Liver (tissue), 9 donors: ENCODE data around the gene ROMO1. TPM values are rescaled to one million over a fixed set of nuclear protein-coding genes. Genes with fewer than 3 reads are reported as not detected.
"Not testable (repeated sequence)": the region's sequence is repeated elsewhere in the genome, so short reads cannot be mapped to it uniquely, and the experiment has no call there.

ENCODE experiments used
- DNase-seq: peaks from one replicate; pipeline ENCODE4 v3.0.0-alpha.2; 2017; ENCODE audit warnings: low spot score
- H3K27ac ChIP-seq, 2 donors: one replicate each; pipeline ENCODE4 v1.7.0; 2013; ENCODE audit warnings: inconsistent platforms in 2 of 2, low read length in 2 of 2, control low read depth in 1 of 2, low read depth in 1 of 2, mild to moderate bottlenecking in 1 of 2
- H3K27me3 ChIP-seq, 4 donors: one replicate each; pipeline versions ENCODE4 v1.6.1 to v1.7.0; 2013; ENCODE audit warnings: low read length in 3 of 4, inconsistent platforms in 1 of 4, mild to moderate bottlenecking in 1 of 4, moderate library complexity in 1 of 4; ENCODE audit not compliant: control insufficient read depth in 4 of 4, insufficient read depth in 4 of 4
- H3K36me3 ChIP-seq, 4 donors: one replicate each; pipeline versions ENCODE4 v1.6.1 to v1.7.0; 2013; ENCODE audit warnings: low read length in 3 of 4, mild to moderate bottlenecking in 3 of 4, low read depth in 1 of 4, moderate library complexity in 1 of 4; ENCODE audit not compliant: control insufficient read depth in 4 of 4, insufficient read depth in 3 of 4
- H3K4me1 ChIP-seq, 4 donors: one replicate each; pipeline versions ENCODE4 v1.6.1 to v1.7.0; 2013; ENCODE audit warnings: low read length in 3 of 4, mild to moderate bottlenecking in 3 of 4, moderate library complexity in 1 of 4; ENCODE audit not compliant: control insufficient read depth in 4 of 4, insufficient read depth in 4 of 4
- H3K4me3 ChIP-seq, 3 donors: one replicate each; pipeline versions ENCODE4 v1.6.1 to v1.7.0; 2013; ENCODE audit warnings: low read length in 3 of 3, control low read depth in 1 of 3, low read depth in 1 of 3, mild to moderate bottlenecking in 1 of 3
- H3K9ac ChIP-seq, 2 donors: one replicate each; pipeline ENCODE4 v1.7.0; 2013; ENCODE audit warnings: low read length in 2 of 2, mild to moderate bottlenecking in 2 of 2, moderate library complexity in 2 of 2, control low read depth in 1 of 2, low read depth in 1 of 2
- H3K9me3 ChIP-seq, 4 donors: one replicate each; pipeline versions ENCODE4 v1.6.1 to v1.7.0; 2013; ENCODE audit warnings: low read length in 3 of 4; ENCODE audit not compliant: control insufficient read depth in 4 of 4
- EGR1 ChIP-seq, 2 donors: IDR thresholded peaks; 2 replicates each; pipeline ENCODE4 v1.6.1; 2016 to 2018; ENCODE audit warnings: antibody characterized with exemption in 2 of 2, low read depth in 2 of 2
- FOXA1 ChIP-seq: IDR thresholded peaks from 2 replicates; pipeline ENCODE4 v1.6.1; 2016; ENCODE audit warnings: antibody characterized with exemption
- FOXA2 ChIP-seq: IDR thresholded peaks from 2 replicates; pipeline ENCODE4 v1.6.1; 2016; ENCODE audit warnings: antibody characterized with exemption
- GABPA ChIP-seq, 2 donors: IDR thresholded peaks in 1 of 2; conservative IDR thresholded peaks in 1 of 2; 2 replicates each; pipeline ENCODE4 v1.6.1; 2016; ENCODE audit warnings: antibody characterized with exemption in 2 of 2, mild to moderate bottlenecking in 1 of 2, moderate library complexity in 1 of 2
- HNF4A ChIP-seq, 2 donors: conservative IDR thresholded peaks; 2 replicates each; pipeline ENCODE4 v1.6.1; 2016; ENCODE audit warnings: antibody characterized with exemption in 2 of 2, mild to moderate bottlenecking in 2 of 2
- HNF4G ChIP-seq: IDR thresholded peaks from 2 replicates; pipeline ENCODE4 v1.6.1; 2016; ENCODE audit warnings: antibody characterized with exemption
- NR2F2 ChIP-seq: IDR thresholded peaks from 2 replicates; pipeline ENCODE4 v1.6.1; 2016; ENCODE audit warnings: antibody characterized with exemption
- RAD21 ChIP-seq, 2 donors: IDR thresholded peaks; 2 replicates each; pipeline ENCODE4 v1.6.1; 2016; ENCODE audit warnings: antibody characterized with exemption in 2 of 2, mild to moderate bottlenecking in 2 of 2
- RXRA ChIP-seq, 2 donors: IDR thresholded peaks; 2 replicates each; pipeline ENCODE4 v1.6.1; 2017 to 2018; ENCODE audit warnings: antibody characterized with exemption in 2 of 2, mild to moderate bottlenecking in 1 of 2
- SP1 ChIP-seq: IDR thresholded peaks from 2 replicates; pipeline ENCODE4 v1.6.1; 2018; ENCODE audit warnings: antibody characterized with exemption, mild to moderate bottlenecking
- TAF1 ChIP-seq: conservative IDR thresholded peaks from 2 replicates; pipeline ENCODE4 v1.6.1; 2016; ENCODE audit warnings: antibody characterized with exemption, mild to moderate bottlenecking
- YY1 ChIP-seq: IDR thresholded peaks from 2 replicates; pipeline ENCODE4 v1.6.1; 2016; ENCODE audit warnings: antibody characterized with exemption, mild to moderate bottlenecking
- WGBS: extraction: QIAGEN DNeasy Blood & Tissue Kit; methylation state at CpG from one replicate; pipeline ENCODE4 v1.1.7; 2013; 5-methylcytosine and 5-hydroxymethylcytosine counted together
- polyA plus RNA-seq, 2 donors: library from polyadenylated mRNA; stranded (reverse) in 1 of 2; unstranded in 1 of 2; fragments of 200-250 nt in 1 of 2; fragments of >200 nt in 1 of 2; fragmentation: Nextera tagmentation in 1 of 2; extraction: Ambion mirVana in 1 of 2; gene quantifications; one replicate each; pipeline versions ENCODE4 v1.2.1 to v1.2.3, GENCODE V29; 2013 to 2015
- total RNA-seq, 2 donors: library from RNA; depleted of rRNA; stranded (reverse); fragments of >200 nt; gene quantifications; one replicate each; pipeline ENCODE4 v1.2.3, GENCODE V29; 2014
- TF ChIP-seq, protein P1 (sequence below): IDR thresholded peaks from 2 replicates; pipeline ENCODE4 v1.6.1; 2016; ENCODE audit warnings: antibody characterized with exemption, mild to moderate bottlenecking
- TF ChIP-seq, protein P2 (sequence below): IDR thresholded peaks from 2 replicates; pipeline ENCODE4 v1.6.1; 2016; ENCODE audit warnings: antibody characterized with exemption
- TF ChIP-seq, protein P3 (sequence below): fragments of 150-350 bp; IDR thresholded peaks from 2 replicates; pipeline ENCODE4 v1.5.1; 2017; ENCODE audit warnings: improper control_type of control experiment, low read depth, low read length; ENCODE audit not compliant: missing input control
- TF ChIP-seq, protein P4 (sequence below): IDR thresholded peaks from 2 replicates; pipeline ENCODE4 v1.6.1; 2016; ENCODE audit warnings: antibody characterized with exemption
- TF ChIP-seq, protein P5 (sequence below): IDR thresholded peaks from 2 replicates; pipeline ENCODE4 v1.6.1; 2016; ENCODE audit warnings: antibody characterized with exemption
- donor health status: healthy.
- donor health status: healthy.
- donor health status: healthy.
- donor health status: healthy.
- donor health status: healthy.

ROMO1 gene
- total and polyA plus RNA-seq, 4 donors = 68.4 to 359 (median 147) TPM

DNA sequence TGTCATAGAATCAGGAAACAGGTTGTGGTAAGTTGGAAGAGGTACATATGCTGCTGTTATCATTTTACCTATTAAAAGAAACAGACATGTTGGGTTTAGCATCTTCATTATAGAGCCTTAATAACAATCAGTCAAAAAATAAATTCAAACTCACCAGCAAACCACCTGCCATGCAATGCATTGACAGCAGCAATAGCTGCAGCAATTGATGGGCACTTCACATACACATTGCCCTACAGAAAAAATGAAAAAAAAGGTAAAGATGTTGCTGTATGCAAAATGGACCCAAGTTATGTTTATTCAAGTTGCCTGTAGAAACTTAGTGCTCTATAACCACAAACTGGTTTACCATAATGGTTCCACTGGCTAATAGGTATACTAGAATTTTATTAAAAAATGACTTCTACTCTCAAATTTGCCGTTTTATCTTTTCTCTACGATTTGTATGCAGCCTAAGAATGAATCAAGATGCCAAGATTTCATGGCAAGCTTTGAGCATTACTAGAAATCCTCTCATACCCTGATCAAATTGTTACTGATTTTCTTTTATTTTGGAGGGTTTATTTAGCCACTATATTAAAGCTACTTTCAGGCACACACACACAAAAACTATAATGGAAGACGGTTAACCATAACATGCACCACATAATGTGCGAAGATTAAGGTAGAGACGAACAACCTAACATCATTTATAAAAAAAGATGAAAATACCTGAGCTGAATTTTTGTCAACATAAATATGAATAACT, 5.5 kb downstream of the ROMO1 start:
- TF ChIP-seq HNF4G (no peak), YY1 (no peak), FOXA2 (no peak), EGR1 (IDR thresholded peaks at IDR 0.05; ENCODE audit: low read depth in 2 of 2) (no peak), RXRA (IDR thresholded peaks at IDR 0.05) (no peak), HNF4A (conservative IDR thresholded peaks at IDR 0.05) (no peak), FOXA1 (no peak), RAD21 (IDR thresholded peaks at IDR 0.05) (no peak), NR2F2 (no peak), TAF1 (no peak), GABPA (IDR thresholded peaks at IDR 0.05 in 1 of 2, conservative IDR thresholded peaks at IDR 0.05 in 1 of 2) (no peak), SP1 (no peak)
- TF ChIP-seq, protein P1, sequence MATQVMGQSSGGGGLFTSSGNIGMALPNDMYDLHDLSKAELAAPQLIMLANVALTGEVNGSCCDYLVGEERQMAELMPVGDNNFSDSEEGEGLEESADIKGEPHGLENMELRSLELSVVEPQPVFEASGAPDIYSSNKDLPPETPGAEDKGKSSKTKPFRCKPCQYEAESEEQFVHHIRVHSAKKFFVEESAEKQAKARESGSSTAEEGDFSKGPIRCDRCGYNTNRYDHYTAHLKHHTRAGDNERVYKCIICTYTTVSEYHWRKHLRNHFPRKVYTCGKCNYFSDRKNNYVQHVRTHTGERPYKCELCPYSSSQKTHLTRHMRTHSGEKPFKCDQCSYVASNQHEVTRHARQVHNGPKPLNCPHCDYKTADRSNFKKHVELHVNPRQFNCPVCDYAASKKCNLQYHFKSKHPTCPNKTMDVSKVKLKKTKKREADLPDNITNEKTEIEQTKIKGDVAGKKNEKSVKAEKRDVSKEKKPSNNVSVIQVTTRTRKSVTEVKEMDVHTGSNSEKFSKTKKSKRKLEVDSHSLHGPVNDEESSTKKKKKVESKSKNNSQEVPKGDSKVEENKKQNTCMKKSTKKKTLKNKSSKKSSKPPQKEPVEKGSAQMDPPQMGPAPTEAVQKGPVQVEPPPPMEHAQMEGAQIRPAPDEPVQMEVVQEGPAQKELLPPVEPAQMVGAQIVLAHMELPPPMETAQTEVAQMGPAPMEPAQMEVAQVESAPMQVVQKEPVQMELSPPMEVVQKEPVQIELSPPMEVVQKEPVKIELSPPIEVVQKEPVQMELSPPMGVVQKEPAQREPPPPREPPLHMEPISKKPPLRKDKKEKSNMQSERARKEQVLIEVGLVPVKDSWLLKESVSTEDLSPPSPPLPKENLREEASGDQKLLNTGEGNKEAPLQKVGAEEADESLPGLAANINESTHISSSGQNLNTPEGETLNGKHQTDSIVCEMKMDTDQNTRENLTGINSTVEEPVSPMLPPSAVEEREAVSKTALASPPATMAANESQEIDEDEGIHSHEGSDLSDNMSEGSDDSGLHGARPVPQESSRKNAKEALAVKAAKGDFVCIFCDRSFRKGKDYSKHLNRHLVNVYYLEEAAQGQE = no peak
- TF ChIP-seq, protein P2, sequence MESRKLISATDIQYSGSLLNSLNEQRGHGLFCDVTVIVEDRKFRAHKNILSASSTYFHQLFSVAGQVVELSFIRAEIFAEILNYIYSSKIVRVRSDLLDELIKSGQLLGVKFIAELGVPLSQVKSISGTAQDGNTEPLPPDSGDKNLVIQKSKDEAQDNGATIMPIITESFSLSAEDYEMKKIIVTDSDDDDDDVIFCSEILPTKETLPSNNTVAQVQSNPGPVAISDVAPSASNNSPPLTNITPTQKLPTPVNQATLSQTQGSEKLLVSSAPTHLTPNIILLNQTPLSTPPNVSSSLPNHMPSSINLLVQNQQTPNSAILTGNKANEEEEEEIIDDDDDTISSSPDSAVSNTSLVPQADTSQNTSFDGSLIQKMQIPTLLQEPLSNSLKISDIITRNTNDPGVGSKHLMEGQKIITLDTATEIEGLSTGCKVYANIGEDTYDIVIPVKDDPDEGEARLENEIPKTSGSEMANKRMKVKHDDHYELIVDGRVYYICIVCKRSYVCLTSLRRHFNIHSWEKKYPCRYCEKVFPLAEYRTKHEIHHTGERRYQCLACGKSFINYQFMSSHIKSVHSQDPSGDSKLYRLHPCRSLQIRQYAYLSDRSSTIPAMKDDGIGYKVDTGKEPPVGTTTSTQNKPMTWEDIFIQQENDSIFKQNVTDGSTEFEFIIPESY = no peak
- TF ChIP-seq, protein P3, sequence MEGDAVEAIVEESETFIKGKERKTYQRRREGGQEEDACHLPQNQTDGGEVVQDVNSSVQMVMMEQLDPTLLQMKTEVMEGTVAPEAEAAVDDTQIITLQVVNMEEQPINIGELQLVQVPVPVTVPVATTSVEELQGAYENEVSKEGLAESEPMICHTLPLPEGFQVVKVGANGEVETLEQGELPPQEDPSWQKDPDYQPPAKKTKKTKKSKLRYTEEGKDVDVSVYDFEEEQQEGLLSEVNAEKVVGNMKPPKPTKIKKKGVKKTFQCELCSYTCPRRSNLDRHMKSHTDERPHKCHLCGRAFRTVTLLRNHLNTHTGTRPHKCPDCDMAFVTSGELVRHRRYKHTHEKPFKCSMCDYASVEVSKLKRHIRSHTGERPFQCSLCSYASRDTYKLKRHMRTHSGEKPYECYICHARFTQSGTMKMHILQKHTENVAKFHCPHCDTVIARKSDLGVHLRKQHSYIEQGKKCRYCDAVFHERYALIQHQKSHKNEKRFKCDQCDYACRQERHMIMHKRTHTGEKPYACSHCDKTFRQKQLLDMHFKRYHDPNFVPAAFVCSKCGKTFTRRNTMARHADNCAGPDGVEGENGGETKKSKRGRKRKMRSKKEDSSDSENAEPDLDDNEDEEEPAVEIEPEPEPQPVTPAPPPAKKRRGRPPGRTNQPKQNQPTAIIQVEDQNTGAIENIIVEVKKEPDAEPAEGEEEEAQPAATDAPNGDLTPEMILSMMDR = no peak
- TF ChIP-seq, protein P4, sequence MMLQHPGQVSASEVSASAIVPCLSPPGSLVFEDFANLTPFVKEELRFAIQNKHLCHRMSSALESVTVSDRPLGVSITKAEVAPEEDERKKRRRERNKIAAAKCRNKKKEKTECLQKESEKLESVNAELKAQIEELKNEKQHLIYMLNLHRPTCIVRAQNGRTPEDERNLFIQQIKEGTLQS = no peak
- TF ChIP-seq, protein P5, sequence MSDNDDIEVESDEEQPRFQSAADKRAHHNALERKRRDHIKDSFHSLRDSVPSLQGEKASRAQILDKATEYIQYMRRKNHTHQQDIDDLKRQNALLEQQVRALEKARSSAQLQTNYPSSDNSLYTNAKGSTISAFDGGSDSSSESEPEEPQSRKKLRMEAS = no peak
- H3K4me1 ChIP-seq = peaks cover 0 to 16% (median 8%) of the 10 kb centered on the region in 4 donors
- no peak overlapping the region for H3K9ac ChIP-seq
- no peaks in the 10 kb centered on the region for H3K9me3 ChIP-seq
- WGBS = 93% methylated on average over 5 of the region's 5 CpGs
- H3K36me3 ChIP-seq = peaks cover 20 to 65% (median 61%) of the 10 kb centered on the region in 4 donors
- no peak overlapping the region for H3K27ac ChIP-seq
- no peak for DNase-seq
- H3K4me3 ChIP-seq = no peak overlapping the region
- H3K27me3 ChIP-seq = no peaks in the 10 kb centered on the region

DNA sequence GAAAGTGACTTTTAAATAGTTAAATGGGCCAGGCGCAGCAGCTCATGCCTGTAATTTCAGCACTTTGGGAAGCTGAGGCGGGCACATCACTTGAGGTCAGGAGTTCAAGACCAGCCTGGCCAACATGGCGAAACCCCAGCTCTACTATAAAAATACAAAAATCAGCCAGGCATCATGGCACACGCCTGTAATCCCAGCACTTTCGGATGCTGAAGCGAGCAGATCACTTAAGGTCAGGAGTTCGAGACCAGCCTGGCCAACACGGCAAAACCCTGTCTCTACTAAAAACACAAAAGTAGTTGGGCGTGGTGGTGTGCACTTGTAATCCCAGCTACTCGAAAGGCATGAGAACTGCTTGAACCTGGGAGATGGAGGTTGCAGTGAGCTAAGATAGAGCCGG, 6.7 kb downstream of the ROMO1 start:
- H3K36me3 ChIP-seq = peaks cover 20 to 76% (median 71%) of the 10 kb centered on the region in 4 donors
- H3K4me1 ChIP-seq, H3K9me3 ChIP-seq, H3K9ac ChIP-seq, DNase-seq, H3K27ac ChIP-seq, H3K4me3 ChIP-seq, H3K27me3 ChIP-seq: not testable (repeated sequence)
- WGBS = 92% methylated on average over 11 of the region's 11 CpGs

DNA sequence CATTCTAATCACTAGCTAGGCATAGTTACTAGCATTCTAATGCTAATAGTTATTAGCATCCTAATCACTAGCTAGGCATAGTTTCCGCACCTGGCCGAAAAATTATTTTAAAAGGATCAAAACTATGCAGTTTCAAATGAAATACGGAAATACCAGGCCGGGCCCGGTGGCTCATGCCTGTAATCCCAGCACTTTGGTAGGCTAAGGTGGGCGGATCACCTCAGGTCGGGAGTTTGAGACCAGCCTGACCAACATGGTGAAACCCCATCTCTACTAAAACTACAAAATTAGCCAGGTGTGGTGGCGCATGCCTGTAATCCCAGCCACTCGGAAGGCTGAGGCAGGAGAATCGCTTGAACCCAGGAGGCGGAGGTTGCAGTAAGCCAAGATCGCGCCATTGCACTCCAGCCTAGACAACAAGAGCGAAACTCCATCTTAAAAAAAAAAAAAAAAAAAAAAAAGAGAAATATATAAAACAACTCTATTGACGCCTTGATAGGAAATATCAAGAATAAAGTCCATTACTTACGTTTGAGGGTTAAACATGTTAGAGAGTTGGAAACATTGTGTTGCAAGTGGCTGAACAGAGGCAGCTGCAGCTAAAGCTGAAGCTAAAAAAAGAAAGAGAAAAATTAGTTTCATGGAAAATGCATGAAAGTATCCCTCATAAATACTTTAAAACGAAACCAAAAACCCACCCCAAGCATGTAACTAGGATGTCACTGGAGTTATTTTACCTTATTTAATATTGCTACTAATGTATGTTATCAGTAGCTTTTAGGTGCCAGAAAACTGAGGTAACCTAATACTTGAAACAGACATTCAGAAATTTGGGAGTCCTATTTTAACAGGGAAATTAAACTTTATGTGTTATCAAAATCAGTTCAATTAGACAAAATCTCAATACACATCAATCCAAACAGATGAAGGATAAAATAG, 7.7 kb downstream of the ROMO1 start:
- not testable (repeated sequence) for H3K9me3 ChIP-seq, H3K9ac ChIP-seq, H3K27me3 ChIP-seq, H3K27ac ChIP-seq, H3K4me1 ChIP-seq, DNase-seq, H3K4me3 ChIP-seq
- H3K36me3 ChIP-seq = peaks cover 20 to 85% (median 79%) of the 10 kb centered on the region in 4 donors
- 94% methylated on average over 17 of the region's 17 CpGs for WGBS
